HCT116 (cell line): ENCODE measurements around the gene CLK3.

Experiments used
- CEBPB ChIP-seq: IDR thresholded peaks from 2 replicates; pipeline ENCODE4 v1.6.1; 2012; ENCODE audit warnings: low read depth
- EGR1 ChIP-seq: IDR thresholded peaks from 2 replicates; pipeline ENCODE4 v1.6.1; 2012; ENCODE audit warnings: low read depth
- EZH2 ChIP-seq: fragments of 200-600 bp; sonication (generic); IDR thresholded peaks from 2 replicates; pipeline ENCODE4 v1.6.1; 2017; ENCODE audit warnings: antibody characterized with exemption, mixed run types
- EZH2phosphoT487 ChIP-seq: fragments of 200-600 bp; IDR thresholded peaks from 2 replicates; pipeline ENCODE4 v1.6.1; 2018; ENCODE audit warnings: antibody characterized with exemption, borderline replicate concordance
- FOSL1 ChIP-seq: IDR thresholded peaks from 2 replicates; pipeline ENCODE4 v1.6.1; 2012; ENCODE audit warnings: low read depth
- YY1 ChIP-seq: IDR thresholded peaks from 2 replicates; pipeline ENCODE4 v1.6.1; 2011; ENCODE audit warnings: low read length, low read depth, moderate library complexity, mild to moderate bottlenecking; ENCODE audit not compliant: insufficient replicate concordance; ENCODE audit errors: extremely low read depth
- ZFX ChIP-seq: fragments of 450-650 bp; IDR thresholded peaks from 2 replicates; pipeline ENCODE4 v1.6.1; 2017
- TF ChIP-seq, protein P1 (sequence below), 3 experiments: fragments of 200-600 bp in 1 of 3; sonication (generic) in 1 of 3; IDR thresholded peaks in 2 of 3; conservative IDR thresholded peaks in 1 of 3; 2 replicates each; pipeline ENCODE4 v1.5.1; 2012 to 2017; ENCODE audit warnings: low read depth in 2 of 3, low read length in 2 of 3, antibody characterized with exemption in 1 of 3, borderline replicate concordance in 1 of 3, control low read depth in 1 of 3, mild to moderate bottlenecking in 1 of 3, mixed read lengths in 1 of 3, mixed run types in 1 of 3, moderate library complexity in 1 of 3; ENCODE audit not compliant: insufficient read depth in 1 of 3

DNA sequence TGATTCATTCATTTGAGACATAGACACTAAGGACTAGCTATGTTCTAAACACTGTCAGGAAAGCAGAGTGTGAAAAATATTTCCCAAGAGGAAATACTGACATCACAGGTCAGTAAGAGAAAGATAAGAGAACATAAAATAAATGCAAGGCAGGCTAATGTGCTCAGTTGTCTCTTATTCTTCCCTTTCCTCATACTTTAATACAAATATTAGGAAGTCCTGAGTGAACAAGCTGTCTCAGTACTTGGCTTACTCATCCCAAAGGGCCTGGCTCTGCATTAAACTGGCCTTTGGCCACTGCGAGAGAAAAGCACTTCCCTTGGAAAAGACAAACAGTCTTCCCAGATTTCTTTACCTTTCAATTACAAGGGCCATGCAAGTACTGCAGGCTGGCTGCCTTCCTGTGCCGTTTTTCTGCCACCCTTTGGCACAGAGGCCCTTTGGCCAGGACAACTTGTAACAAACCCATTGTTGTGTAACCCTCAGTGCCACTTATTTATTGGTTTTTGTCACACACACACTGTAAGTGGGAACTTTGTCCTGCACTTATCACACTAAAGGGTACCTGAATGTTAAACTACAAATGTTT, 48.5 kb downstream of the CLK3 start:
- TF ChIP-seq EGR1: no peak
- TF ChIP-seq, protein P1, sequence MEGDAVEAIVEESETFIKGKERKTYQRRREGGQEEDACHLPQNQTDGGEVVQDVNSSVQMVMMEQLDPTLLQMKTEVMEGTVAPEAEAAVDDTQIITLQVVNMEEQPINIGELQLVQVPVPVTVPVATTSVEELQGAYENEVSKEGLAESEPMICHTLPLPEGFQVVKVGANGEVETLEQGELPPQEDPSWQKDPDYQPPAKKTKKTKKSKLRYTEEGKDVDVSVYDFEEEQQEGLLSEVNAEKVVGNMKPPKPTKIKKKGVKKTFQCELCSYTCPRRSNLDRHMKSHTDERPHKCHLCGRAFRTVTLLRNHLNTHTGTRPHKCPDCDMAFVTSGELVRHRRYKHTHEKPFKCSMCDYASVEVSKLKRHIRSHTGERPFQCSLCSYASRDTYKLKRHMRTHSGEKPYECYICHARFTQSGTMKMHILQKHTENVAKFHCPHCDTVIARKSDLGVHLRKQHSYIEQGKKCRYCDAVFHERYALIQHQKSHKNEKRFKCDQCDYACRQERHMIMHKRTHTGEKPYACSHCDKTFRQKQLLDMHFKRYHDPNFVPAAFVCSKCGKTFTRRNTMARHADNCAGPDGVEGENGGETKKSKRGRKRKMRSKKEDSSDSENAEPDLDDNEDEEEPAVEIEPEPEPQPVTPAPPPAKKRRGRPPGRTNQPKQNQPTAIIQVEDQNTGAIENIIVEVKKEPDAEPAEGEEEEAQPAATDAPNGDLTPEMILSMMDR (IDR thresholded peaks at IDR 0.05 in 2 of 3, conservative IDR thresholded peaks at IDR 0.05 in 1 of 3; ENCODE audit: borderline replicate concordance in 1 of 3, insufficient read depth in 1 of 3, low read depth in 2 of 3, low read length in 2 of 3): no peak
- no peak for TF ChIP-seq EZH2phosphoT487
- TF ChIP-seq CEBPB: no peak
- no peak for TF ChIP-seq EZH2
- no peak for TF ChIP-seq FOSL1
- TF ChIP-seq ZFX: no peak
- TF ChIP-seq YY1: no peak
